HG03039 (cell line): ENCODE results near the gene ANKHD1.

Source experiments
- ATAC-seq: cut with Tn5 transposase; IDR thresholded peaks from one replicate; pipeline ENCODE4 v1.9.1; 2021; ENCODE audit warnings: mild to moderate bottlenecking, moderate library complexity; ENCODE audit not compliant: unreplicated experiment

Gene ANKHD1

DNA sequence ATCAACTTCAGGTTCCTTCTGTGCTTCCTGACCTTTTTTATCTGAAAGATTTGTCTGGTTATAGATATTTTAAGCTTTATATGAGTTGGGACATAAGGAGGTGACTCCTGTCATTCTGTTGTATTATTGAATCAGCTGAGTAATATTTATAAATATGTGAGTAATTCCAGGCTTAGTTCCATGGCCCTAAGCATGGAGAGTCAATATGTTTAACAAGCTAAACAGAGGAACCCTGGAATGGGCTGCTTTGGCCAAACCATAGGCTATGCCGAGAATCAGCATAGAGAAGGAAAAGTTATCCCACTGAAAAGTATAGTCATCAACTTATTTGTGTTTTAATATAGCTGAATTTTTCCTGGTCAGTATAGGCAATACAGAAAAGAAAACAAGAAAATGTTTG, 138.6 kb downstream of the ANKHD1 start:
- no peak for ATAC-seq

DNA sequence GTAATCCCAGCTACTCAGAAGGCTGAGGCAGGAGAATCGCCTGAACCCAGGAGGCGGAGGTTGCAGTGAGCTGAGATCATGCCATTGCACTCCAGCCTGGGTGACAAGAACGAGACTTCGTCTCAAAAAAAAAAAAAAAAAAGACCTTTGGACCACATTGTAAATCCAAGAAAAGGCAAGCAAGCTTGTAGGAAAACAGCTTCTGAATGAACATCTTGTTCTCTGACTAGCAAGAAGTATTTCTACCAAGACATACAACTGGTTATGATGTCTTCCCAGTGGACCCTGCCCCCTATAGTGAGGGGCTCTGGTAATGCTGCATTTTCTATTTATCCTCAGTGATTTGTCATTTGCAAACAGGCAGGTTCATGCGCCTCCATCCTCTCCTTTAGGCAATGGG, 141.3 kb downstream of the ANKHD1 start:
- ATAC-seq, result no peak

DNA sequence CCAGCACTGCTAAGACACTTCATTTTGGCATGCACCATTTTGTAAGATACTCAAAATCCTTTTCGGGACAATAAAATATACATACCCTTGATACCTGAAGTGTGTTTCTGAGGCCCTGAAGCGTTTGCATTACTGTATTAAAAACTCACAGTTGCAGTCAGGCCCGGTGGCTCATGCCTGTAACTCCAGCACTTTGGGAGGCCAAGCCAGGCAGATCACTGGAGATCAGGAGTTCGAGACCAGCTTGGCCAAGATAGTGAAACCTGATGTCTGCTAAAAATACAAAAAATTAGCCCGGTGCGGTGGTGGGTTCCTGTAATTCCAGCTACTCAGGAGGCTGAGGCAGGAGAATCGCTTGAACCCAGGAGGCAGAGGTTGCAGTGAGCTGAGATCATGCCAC, 143.4 kb downstream of the ANKHD1 start:
- ATAC-seq, result no peak

DNA sequence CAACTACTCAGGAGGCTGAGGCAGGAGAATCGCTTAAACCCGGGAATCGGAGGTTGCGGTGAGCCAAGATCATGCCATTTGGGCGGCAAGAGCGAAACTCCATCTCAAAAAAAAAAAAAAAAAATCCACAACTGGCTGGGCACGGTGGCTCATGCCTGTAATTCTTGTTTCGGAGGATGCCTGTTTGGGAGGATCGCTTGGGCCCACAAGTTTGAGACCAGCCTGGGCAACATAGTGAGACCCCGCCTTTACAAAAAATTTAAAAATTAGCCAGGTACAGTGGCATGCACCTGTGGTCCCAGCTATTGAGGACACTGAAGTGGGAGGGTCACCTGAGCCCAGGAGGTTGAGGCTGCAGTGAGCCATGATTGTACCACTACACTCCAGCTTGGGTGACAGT, 144.0 kb downstream of the ANKHD1 start:
- no peak for ATAC-seq

DNA sequence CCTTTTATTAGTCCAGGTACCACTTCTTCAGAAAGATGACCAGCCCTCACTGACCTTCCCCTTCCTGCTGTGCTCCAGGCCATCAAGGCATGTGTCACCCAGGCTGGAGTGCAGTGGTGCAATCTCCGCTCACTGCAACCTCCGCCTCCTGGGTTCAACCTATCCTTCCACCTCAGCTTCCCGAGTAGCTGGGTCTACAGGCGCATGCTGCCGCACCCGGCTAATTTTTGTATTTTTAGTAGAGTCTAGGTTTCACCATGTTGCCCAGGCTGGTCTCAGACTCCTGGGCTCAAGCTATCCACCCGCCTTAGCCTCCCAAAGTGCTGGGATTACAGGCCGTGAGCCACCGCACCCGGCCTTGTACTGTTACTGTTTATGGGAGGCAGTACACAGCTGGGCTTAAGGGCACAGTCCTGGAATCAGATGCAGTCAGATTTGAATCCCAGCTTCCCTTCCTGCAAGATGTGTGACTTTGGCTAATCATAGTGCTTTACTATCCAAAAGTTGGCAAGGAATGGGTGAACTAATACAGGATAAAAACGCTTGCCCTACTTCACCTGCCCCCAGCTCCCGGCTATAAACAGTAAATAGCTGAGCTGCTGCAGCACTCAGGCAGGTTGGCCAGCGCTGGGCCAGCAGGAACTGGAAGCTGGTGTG, 145.3 kb downstream of the ANKHD1 start:
- no peak for ATAC-seq

DNA sequence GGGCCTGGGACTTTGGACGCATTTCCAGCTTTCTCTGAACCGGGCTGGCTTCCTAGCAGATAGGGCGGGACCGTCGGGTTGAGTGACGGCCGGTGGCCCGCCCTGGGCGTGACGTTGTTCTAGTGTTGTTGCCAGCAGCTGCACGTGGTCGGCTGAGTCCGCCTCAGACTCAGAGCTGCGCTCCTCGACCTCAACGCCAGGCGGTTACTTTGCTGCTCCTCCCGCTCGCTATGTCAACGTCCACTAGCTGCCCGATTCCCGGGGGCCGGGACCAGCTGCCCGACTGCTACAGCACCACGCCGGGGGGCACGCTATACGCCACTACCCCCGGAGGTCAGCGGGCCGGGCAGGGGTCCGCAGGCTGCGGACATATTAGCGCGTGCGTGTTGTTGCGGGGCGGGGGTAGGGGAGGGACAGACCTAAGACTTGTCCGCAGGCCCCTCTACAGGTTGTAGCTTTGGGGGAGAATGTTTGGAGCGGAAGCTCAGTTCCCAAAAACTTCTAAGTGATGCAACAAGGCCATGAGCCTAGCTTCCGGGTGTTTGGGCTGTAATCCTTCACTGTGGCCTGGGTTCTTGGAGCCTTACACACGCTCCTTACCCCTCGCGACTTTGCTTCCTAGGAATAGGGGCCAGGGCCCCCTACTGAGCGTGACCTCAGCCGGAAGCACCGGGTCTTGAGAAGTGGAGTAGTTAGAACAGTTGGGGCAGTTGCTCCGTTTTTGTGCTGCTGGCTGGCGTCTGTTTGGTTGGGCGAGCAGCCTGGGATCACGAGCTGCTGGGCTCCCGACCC, 146.1 kb downstream of the ANKHD1 start, which contains the start of gene EIF4EBP3:
EIF4EBP3 (plus strand) TSS at position 155 of the 792 bp plus-strand sequence; CDS start at position 231, 76 bp downstream.
- peak; percentile 96 for ATAC-seq

DNA sequence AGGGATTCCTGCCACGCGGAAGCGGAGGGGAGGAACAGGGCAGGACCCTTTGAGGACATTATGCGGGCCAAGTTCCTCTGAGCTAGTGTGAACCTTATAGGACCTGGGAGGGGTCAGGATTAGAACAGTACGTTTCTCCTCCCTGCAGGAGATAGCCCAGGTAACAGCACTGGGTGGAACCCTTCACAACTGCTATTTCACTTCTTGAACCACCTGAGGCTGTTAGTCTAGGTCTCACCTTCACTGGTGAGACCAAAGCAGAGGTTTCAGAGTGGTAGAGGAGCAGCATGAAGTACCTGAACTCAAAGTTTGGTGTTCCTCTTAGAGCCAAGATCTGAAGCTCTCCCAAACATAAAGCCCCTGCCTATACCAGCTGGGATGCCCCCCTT, 146.7 kb downstream of the ANKHD1 start:
- no peak for ATAC-seq

DNA sequence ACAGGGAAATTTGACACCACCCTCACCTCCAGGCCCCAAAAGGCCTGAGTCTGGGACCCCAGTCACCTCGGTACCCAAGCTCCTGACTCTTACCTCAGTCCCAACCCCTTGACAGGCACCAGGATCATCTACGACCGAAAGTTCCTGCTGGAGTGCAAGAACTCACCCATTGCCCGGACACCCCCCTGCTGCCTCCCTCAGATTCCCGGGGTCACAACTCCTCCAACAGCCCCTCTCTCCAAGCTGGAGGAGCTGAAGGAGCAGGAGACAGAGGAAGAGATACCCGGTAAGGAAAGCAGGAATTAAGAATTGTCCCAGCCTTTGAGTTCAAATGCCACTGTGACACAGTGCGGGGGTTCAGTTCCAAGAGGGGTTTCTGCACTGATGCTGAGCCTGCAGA, 147.2 kb downstream of the ANKHD1 start:
- no peak for ATAC-seq

DNA sequence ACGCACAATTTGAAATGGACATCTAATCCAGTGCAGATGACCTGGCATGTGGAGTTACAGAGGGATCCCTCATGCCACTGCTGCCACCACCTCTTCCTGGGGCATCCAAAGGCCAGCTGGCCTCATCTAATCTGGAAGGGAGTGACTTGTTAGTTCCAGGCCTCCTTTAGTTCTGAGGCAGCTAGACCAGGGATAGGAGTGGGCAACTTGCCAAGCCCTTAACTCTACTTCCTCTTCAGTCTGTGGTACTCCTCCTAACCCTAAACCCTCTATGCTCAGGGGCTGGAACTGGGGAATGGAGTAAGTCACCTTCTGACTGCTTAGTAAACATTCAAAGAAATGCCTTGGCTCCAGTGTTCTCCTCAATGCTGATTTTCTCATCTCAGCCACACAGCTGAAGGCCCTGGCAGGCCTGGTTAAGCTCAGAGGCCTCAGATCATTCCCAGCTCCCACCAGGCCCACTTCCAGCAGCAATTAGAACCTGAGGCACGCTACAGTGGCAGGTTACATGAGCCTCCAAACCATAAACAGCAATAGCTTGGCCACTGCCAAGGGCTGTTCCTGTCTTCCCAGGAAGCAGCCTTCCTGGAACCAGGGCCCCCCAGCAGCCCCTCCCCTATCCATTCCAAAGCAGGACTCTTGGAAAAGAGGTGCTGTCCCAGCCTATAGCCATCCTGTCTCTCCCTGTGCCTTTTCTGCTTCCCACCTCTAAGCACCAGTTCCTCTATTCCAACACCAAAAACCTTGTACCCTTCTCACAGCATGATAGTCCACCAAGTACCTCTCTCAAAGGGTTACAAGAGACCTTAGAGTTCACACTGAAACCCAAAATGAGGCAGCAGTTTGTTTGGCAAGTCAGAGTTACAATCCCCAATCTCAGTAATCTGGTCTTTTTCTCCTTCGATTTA, 147.9 kb downstream of the ANKHD1 start:
- no peak for ATAC-seq

DNA sequence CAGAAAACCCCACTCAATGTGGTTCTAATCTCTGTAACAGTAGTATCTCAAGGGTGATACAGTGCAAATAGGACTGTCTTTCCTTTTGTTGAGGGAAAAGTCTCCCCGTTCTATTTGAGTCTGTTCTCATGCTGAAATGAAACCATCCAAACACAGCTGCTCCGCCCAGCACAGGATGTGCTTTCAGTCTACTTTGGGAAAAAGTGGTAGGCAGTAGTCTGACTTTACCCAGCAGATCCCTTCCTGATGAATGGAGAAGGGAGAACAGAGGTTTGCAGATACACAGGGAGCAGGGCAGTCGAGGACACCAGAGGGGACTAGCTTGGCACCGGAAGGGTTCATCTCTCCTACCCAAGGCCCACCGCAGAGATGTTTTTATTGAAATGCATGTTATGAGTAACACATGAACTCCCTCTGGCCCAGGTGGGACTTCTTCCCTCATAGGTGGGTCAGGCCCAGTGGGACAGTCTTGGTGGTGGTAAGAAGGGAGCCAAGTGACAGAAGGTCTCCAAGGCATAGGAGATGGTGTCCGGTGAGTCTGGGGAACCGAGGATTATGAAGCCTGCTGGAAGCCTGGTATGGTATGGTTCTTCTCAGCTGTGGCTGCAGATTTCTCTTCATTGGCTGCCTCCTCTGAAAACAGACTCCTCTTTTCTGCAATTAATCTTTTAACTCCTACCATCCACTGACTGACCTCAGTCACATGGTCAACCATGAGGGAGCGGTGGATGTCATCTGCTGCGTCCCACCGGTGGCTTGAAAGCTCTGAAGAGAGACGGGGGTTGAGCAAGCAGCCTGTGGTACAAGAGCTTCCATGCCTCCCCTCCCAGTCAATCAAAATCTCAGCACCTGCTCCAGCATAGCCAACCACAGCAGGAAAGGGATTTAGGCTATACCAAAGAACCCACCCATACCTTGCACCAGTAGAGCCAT, 148.8 kb downstream of the ANKHD1 start:
- ATAC-seq, result no peak

DNA sequence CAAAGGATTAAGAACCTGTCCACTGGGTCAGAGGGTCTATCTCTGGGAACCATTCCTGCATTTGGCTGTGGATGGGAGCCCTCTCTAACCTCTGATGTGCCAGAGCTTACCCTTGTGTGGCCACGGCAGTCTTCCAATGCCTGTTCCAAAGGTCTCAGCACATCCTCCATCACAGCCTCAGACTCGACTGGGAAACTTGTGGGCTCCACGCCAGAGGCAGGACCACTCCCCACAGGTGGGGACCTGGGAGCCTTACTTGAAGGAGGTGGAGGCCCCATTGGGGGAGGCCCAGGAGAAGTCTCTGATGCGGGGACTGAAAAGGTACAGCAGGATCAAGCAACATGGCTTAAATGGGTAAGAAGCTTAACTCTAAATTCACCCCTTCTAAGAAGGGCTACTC, 150.2 kb downstream of the ANKHD1 start:
- ATAC-seq, result no peak

DNA sequence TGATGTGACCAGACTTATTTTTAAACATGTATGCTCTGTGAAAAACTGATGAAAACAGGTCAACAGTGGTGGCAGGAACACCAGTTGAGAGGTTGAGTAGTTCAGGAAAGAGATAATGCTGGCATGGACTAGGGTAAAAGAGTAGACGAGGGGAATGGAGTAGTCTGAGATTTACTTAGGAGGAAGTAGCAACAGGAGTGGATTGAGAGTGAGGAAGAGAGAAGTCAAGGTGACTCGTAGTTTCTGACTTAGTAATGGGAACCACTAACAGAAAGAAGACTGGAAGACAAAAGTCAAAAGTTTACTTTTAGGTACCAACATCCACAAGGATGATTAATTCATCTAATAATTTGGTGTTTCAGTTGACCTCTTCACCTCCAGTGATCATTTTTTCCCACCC, 152.0 kb downstream of the ANKHD1 start:
- ATAC-seq, result no peak

DNA sequence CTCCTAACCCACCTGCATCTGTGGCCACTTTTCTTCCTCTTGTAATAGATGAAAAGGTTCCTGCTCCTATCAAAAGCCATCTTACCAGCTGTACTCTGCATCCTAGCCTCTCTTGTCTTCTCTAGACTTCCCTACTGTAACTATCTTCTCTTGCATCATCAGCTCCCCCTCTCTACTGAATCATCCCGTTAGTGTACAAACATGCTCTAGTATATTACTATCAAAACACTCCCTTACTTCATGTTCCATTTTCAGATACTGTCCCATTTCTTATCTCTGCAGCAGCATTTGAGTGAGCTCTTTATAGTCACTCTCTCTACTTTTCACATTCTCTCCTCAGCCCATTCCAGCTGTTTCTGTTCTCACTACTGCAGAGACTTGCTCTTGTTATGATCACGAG, 152.8 kb downstream of the ANKHD1 start:
- ATAC-seq, result no peak

DNA sequence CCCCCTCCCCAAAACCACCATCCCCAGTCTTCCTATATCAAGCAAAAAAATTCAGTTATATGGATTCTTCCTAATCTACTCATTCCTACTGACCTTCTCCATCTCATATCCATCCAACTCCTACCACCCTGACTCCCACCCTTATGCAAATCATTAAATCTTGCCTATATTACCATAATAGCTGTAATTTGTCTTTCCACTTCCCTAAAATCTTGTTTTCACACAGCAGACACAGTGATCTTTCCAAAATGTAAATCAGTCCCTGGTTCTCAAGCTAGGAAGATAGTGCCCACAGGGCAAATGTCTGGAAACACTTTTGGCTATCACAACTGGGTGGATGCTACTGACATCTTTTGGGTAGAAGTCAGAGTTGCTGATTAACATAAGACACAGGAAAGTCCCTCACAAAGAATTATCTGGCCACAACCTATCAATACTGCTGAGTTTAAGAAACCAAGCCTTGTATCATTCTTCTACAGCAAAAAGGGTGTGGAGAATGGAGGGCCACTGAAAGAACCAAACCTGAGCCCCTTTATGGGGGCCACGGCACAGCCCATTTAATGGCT, 154.2 kb downstream of the ANKHD1 start:
- ATAC-seq, result no peak

DNA sequence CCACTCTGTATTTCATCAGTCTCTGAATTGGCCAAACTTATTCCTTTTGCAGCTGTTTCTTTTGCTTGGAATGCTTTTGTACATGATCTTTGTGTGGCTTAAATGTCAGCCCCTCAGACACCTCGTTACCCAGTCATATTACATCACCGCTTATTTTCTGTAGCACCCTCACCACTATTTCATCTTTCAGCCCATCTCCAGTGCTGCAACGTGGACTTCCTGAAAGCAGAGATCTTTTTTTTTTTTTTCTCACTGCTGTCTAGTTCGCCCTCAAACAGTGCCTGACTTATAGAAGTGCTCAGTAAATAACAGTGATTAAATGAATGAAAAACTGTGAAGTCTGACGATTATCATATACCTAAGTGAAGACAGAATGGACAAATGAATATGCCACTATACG, 154.8 kb downstream of the ANKHD1 start:
- no peak for ATAC-seq

DNA sequence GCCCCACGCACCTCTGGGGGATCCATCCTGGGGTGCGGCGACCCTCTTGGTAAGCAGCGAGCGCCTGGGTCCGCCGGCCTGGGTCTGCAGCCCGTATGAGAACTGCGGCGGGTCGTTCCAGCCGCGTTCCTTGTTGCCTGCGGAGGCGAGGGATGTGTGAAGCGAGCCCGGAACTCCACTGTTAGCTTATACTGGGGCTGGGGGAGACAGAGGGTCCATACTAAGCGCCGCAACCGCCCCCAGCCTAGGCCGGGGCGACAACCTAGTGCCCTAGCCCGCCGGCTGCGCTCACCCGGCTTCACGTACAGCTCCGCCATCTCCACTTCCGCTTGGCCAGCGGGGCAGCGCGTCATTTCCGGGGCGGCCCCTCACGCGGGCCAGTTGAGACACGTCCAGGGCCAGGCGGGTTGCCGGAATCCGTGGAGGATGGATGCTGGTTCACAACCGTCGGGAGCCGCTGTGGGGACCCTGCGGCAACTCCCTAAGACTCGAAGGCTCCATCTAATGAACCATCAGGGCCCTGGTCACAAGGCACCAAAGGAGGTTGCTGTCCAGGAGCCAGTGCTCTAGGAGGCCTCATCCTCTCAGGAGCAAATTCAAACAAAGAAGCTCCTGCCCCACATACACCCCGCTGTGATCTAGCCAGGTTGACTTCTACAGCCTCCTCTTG, 155.6 kb downstream of the ANKHD1 start, which contains the start of gene SRA1:
SRA1 (minus strand) TSS at position 338 of the 670 bp plus-strand sequence; CDS start at position 317, 21 bp downstream.
- peak; percentile 93 for ATAC-seq

DNA sequence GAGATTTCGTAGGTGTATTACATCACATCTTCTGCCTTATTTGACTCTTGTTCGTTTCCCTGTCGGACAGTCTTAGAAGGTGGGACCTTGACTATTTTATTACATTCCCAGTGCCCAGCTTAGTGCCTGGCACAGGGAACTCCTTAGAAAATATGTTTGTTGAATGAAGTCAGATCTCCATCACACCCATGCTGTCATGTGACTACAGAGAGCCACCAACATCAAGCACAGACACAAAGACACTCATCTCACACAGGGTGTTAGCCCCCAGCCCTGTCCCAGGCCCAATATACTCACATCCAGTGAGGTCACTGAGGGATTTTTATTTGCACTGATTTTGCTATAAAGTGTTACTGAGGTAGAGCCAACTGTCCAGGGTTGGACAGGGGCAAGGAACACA, 156.3 kb downstream of the ANKHD1 start:
- ATAC-seq, result no peak

DNA sequence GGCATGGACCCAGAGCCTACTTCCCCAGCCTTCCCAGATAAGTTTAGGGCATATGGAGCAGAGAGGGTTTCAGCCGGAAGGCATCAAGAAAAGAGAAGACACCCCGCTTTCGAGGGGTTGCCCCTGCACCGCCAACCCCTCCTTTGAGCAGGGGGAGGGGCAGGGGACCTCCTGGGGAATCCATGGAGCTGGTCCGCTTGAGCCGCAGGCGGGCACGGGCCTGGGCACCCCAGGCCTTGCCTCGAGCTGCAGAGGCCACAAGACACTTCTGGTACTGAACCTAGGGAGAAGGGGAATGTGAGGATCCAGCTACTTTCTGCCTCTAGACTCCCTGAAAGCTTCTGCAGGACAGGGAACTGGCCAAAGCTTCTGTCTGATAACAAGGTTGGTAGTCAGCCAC, 156.9 kb downstream of the ANKHD1 start:
- no peak for ATAC-seq

DNA sequence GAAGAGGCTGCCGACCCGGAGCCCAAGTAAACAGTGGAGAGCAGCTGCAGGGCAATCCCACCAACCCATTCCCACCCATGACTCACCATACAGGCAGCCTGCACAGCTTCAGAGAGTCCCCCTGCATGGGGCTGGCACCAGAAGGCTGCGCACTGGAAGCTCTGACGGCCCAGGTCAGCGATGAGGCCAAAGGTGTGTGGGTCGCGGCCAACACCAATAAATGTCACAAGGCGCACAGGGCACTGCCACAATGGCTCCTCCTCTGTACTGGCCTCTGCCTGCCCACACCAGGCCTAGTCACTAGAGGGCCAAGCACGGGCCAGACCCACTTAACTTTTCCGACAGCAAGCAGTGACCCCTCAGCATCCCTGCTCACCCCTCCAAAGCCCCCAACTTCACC, 158.6 kb downstream of the ANKHD1 start:
- no peak for ATAC-seq
